Measurements from ENCODE around the gene GPR26. TPM values are rescaled to one million over a fixed set of nuclear protein-coding genes. Genes with fewer than 3 reads are reported as not detected.

Gene GPR26
- total RNA-seq, 1 experiment from 2014 or later = 0.07 TPM

GRCh38 chr10:123704076-123704475 lies 37.9 kb downstream of the GPR26 start:
- H3K27me3 Mint-ChIP-seq (ENCODE audit: low read depth) = peaks cover 26% of the 10 kb centered on the region
- no peak for DNase-seq
- H3K4me1 ChIP-seq (ENCODE audit: insufficient read depth, low read length) = no peaks in the 10 kb centered on the region

More at GRCh38 chr10:123704076-123704475, 37.9 kb downstream of the GPR26 start:
- H2BK5ac ChIP-seq (ENCODE audit: insufficient read length, low read length) = no peak overlapping the region
- H3K23ac ChIP-seq (ENCODE audit: insufficient read length, low read depth, low read length) = no peak overlapping the region
- H3K18ac ChIP-seq (ENCODE audit: insufficient read length, low read depth, low read length) = no peak overlapping the region
- no peak overlapping the region for H3K56ac ChIP-seq (ENCODE audit: insufficient read length, low read depth, low read length)
- H3K27ac Mint-ChIP-seq = no peak overlapping the region
- H2BK120ac ChIP-seq (ENCODE audit: low read depth, low read length, poor library complexity, severe bottlenecking) = no peak overlapping the region
- H2BK12ac ChIP-seq (ENCODE audit: insufficient read length, low read depth, low read length) = no peak overlapping the region
- no peak overlapping the region for H3K27ac ChIP-seq (ENCODE audit: insufficient read length, low read depth, low read length)
- H4K8ac ChIP-seq (replicated peaks; ENCODE audit: insufficient read length, low read depth, low read length) = no peak overlapping the region
- TF ChIP-seq CTCF (conservative IDR thresholded peaks at IDR 0.05) = no peak
- no peaks in the 10 kb centered on the region for H3K79me1 ChIP-seq (ENCODE audit: insufficient read depth, low read depth, low read length, poor library complexity, severe bottlenecking)
- no peak overlapping the region for H3K4me2 ChIP-seq (ENCODE audit: insufficient read depth, insufficient read length, low read length)
- no peaks in the 10 kb centered on the region for H4K20me1 ChIP-seq (ENCODE audit: control insufficient read depth, insufficient read depth, insufficient read length)
- no peaks in the 10 kb centered on the region for H3K9me3 ChIP-seq (ENCODE audit: control insufficient read depth, low read depth, low read length)
- no peak overlapping the region for H4K5ac ChIP-seq (ENCODE audit: insufficient read length, low read depth, low read length)
- H3T11ph ChIP-seq (ENCODE audit: low read length) = no peak overlapping the region
- H3K4ac ChIP-seq (ENCODE audit: low read depth, low read length) = no peak overlapping the region
- H2AK5ac ChIP-seq (ENCODE audit: insufficient read length, low read length) = no peak overlapping the region
- H3K9ac ChIP-seq (ENCODE audit: extremely low read depth, insufficient read length, low read length) = no peak overlapping the region
- no peak overlapping the region for H2AFZ ChIP-seq (ENCODE audit: low read length)
- H3K27me3 ChIP-seq (ENCODE audit: insufficient read depth, low read length) = no peaks in the 10 kb centered on the region
- no peak overlapping the region for H3K4me3 Mint-ChIP-seq
- H3K9me3 Mint-ChIP-seq = no peaks in the 10 kb centered on the region
- no peak overlapping the region for H3K14ac ChIP-seq (ENCODE audit: insufficient read depth, low read length)
- H3K79me2 ChIP-seq (ENCODE audit: insufficient read depth, low read length) = no peaks in the 10 kb centered on the region; the same call in 1 of the 2 replicates
- H2BK15ac ChIP-seq (ENCODE audit: low read depth, low read length) = no peak overlapping the region
- no peaks in the 10 kb centered on the region for H3K36me3 Mint-ChIP-seq (ENCODE audit: insufficient read depth in 1 of 3, low read depth in 3 of 3)
- WGBS (ENCODE audit: extremely low coverage, insufficient read length, low lambda C conversion rate) = no CpG with 5 or more reads among the region's 8 CpGs
- H3K23me2 ChIP-seq (ENCODE audit: insufficient read length, low read depth, low read length, poor library complexity, severe bottlenecking) = no peaks in the 10 kb centered on the region
- peaks cover 7 to 13% of the 10 kb centered on the region in 2 experiments; a peak in 3 of 4 replicates for H3K4me1 Mint-ChIP-seq
- no peak overlapping the region for H4K91ac ChIP-seq (ENCODE audit: insufficient read length, low read depth, low read length)
- no peak overlapping the region for H2BK20ac ChIP-seq (ENCODE audit: low read depth, low read length, poor library complexity, severe bottlenecking)

All from H9 (cell line).